Ovary (tissue), 9 donors: ENCODE measurements around the gene AIFM3. TPM values are rescaled to one million over a fixed set of nuclear protein-coding genes. Genes with fewer than 3 reads are reported as not detected.

Experiments used
- polyA plus RNA-seq, 2 donors: library from polyadenylated mRNA; stranded (reverse); fragments of 200-250 nt in 1 of 2; fragments of 350-450 nt in 1 of 2; fragmentation: Illumina TruSeq in 1 of 2; extraction: RNeasy Lipid Tissue Mini Kit (QIAGEN cat#74804) in 1 of 2; gene quantifications; one replicate each; pipeline ENCODE4 v1.2.3, GENCODE V29; 2013 to 2014
- total RNA-seq, 7 donors: library from RNA; depleted of rRNA in 2 of 7; stranded (reverse); fragments of >200 nt in 2 of 7; fragmentation: NEBNext Ultra II Directional in 3 of 7; extraction: Animal tissue kit (Norgen Biotek cat#: 25700) in 3 of 7; gene quantifications; one replicate each; pipeline versions ENCODE4 v1.1.0 to v1.2.4, GENCODE V29; 2016 to 2023
- donor health status: DM: no; HTN: no; CAD: no; lungs with moderate emphysema.
- donor health status: DM: no; HTN: no; CAD: no.
- donor health status: Bipolar disorder and iron deficiency.
- donor health status: DM: yes; HTN: yes; CAD: no.
- donor health status: DM: no; HTN: no; CAD: no.
- donor health status: DM: yes; HTN: yes; CAD: no.

The AIFM3 gene
- total and polyA plus RNA-seq, 9 donors: 0.43 to 2.7 (median 1.1) TPM; not detected in 1

Other genes with a start within 250 kb of the AIFM3 start
- gene SERPIND1, start 193.1 kb upstream of the AIFM3 start, total RNA-seq: 1 to 10 TPM in 3 of 7 donors, under 1 TPM in 4; 0.22 to 2.2 (median 0.61) TPM
- gene SERPIND1, start 193.1 kb upstream of the AIFM3 start, polyA plus RNA-seq: 1 to 10 TPM; 1.1 to 5.0 TPM
- 10 to 100 TPM; 50.0 to 97.6 (median 66.7) TPM for gene PI4KA, start 108.4 kb upstream of the AIFM3 start, total RNA-seq
- 10 to 100 TPM; 30.6 to 36.9 TPM for gene PI4KA, start 108.4 kb upstream of the AIFM3 start, polyA plus RNA-seq
- gene SNAP29, start 108.2 kb upstream of the AIFM3 start, total RNA-seq: 10 to 100 TPM; 12.1 to 25.1 (median 22.9) TPM
- gene SNAP29, start 108.2 kb upstream of the AIFM3 start, polyA plus RNA-seq: 10 to 100 TPM; 12.0 to 58.6 TPM
- 10 to 100 TPM; 42.8 to 71.5 (median 58.0) TPM for gene CRKL, start 49.8 kb upstream of the AIFM3 start, total RNA-seq
- gene CRKL, start 49.8 kb upstream of the AIFM3 start, polyA plus RNA-seq: 10 to 100 TPM; 22.7 to 51.5 TPM
- 10 to 100 TPM; 30.4 to 73.4 (median 51.6) TPM for gene LZTR1, start 15.0 kb downstream of the AIFM3 start, total RNA-seq
- gene LZTR1, start 15.0 kb downstream of the AIFM3 start, polyA plus RNA-seq: 10 to 100 TPM; 28.2 to 32.3 TPM
- 10 to 100 TPM; 27.5 to 54.0 (median 39.3) TPM for gene THAP7, start 34.9 kb downstream of the AIFM3 start, total RNA-seq
- gene THAP7, start 34.9 kb downstream of the AIFM3 start, polyA plus RNA-seq: 10 to 100 TPM in 1 of 2 donors, 1 to 10 TPM in 1; 7.8 to 54.9 TPM
- 1 to 10 TPM in 4 of 7 donors, under 1 TPM in 3; 0.69 to 1.6 (median 1.0) TPM for gene P2RX6, start 47.9 kb downstream of the AIFM3 start, total RNA-seq
- gene P2RX6, start 47.9 kb downstream of the AIFM3 start, polyA plus RNA-seq: 1 to 10 TPM in 1 of 2 donors, under 1 TPM in 1; 0.47 to 1.3 TPM
- gene SLC7A4, start 65.3 kb downstream of the AIFM3 start, total RNA-seq: 1 to 10 TPM in 1 of 7 donors, under 1 TPM in 4, not detected in 2; 0.23 to 4.8 (median 0.61) TPM
- under 1 TPM; 0.16 to 0.30 TPM for gene SLC7A4, start 65.3 kb downstream of the AIFM3 start, polyA plus RNA-seq
- gene LRRC74B, start 78.7 kb downstream of the AIFM3 start, total RNA-seq: 1 to 10 TPM in 2 of 7 donors, under 1 TPM in 2, not detected in 3; 0.25 to 3.0 (median 0.77) TPM
- gene LRRC74B, start 78.7 kb downstream of the AIFM3 start, polyA plus RNA-seq: under 1 TPM; 0.02 to 0.03 TPM